ENCODE measurements around the gene GAP43.

Gene GAP43

GRCh38 chr3:115760716-115761115, 137.4 kb downstream of the GAP43 start:
- Histone ChIP-seq H3K9ac (no peak overlapping the region), H3K79me2 (ENCODE audit: insufficient read depth, low read depth) (no peaks in the 10 kb centered on the region)

GRCh38 chr3:115761927-115762305, 138.6 kb downstream of the GAP43 start:
- H3K4me3 ChIP-seq (IDR thresholded peaks at IDR 0.05; ENCODE audit: insufficient read depth, low read depth, low read length): no peak overlapping the region
- no peak overlapping the region for H3K9ac ChIP-seq
- H2AFZ ChIP-seq (ENCODE audit: low read depth): no peak overlapping the region
- H3K4me1 ChIP-seq (ENCODE audit: low read depth, poor library complexity, severe bottlenecking): no peaks in the 10 kb centered on the region
- H3K36me3 ChIP-seq (ENCODE audit: insufficient read depth): no peaks in the 10 kb centered on the region
- H3K79me2 ChIP-seq (ENCODE audit: insufficient read depth, low read depth): no peaks in the 10 kb centered on the region
- no peak overlapping the region for H3K4me2 ChIP-seq
- no peaks in the 10 kb centered on the region for H4K20me1 ChIP-seq (ENCODE audit: insufficient read depth)
- TF ChIP-seq CTCF (conservative IDR thresholded peaks at IDR 0.05; ENCODE audit: low read depth, low read length): no peak
- H3K27ac ChIP-seq: no peak overlapping the region
- no peaks in the 10 kb centered on the region for H3K27me3 ChIP-seq (ENCODE audit: insufficient read depth, low read depth)

More at GRCh38 chr3:115760716-115761115, 137.4 kb downstream of the GAP43 start:
- Histone ChIP-seq H3K27me3 (ENCODE audit: insufficient read depth, low read depth) (no peaks in the 10 kb centered on the region), H2AFZ (ENCODE audit: low read depth) (no peak overlapping the region), H3K27ac (no peak overlapping the region), H3K4me3 (IDR thresholded peaks at IDR 0.05; ENCODE audit: insufficient read depth, low read depth, low read length) (no peak overlapping the region), H4K20me1 (ENCODE audit: insufficient read depth) (no peaks in the 10 kb centered on the region), H3K4me1 (ENCODE audit: low read depth, poor library complexity, severe bottlenecking) (no peaks in the 10 kb centered on the region), H3K36me3 (ENCODE audit: insufficient read depth) (no peaks in the 10 kb centered on the region), H3K4me2 (no peak overlapping the region)
- TF ChIP-seq CTCF (conservative IDR thresholded peaks at IDR 0.05; ENCODE audit: low read depth, low read length): no peak

- no peaks in the 10 kb centered on the region for H3K4me1 ChIP-seq (ENCODE audit: low read depth, poor library complexity, severe bottlenecking)
- no peak for TF ChIP-seq CTCF (conservative IDR thresholded peaks at IDR 0.05; ENCODE audit: low read depth, low read length)
- H4K20me1 ChIP-seq (ENCODE audit: insufficient read depth): no peaks in the 10 kb centered on the region
- no peak overlapping the region for H3K27ac ChIP-seq
- H3K27me3 ChIP-seq (ENCODE audit: insufficient read depth, low read depth): no peaks in the 10 kb centered on the region
- H3K9ac ChIP-seq: no peak overlapping the region
- H3K79me2 ChIP-seq (ENCODE audit: insufficient read depth, low read depth): no peaks in the 10 kb centered on the region
- H2AFZ ChIP-seq (ENCODE audit: low read depth): no peak overlapping the region
- no peak overlapping the region for H3K4me2 ChIP-seq
- H3K36me3 ChIP-seq (ENCODE audit: insufficient read depth): no peaks in the 10 kb centered on the region
- no peak overlapping the region for H3K4me3 ChIP-seq (IDR thresholded peaks at IDR 0.05; ENCODE audit: insufficient read depth, low read depth, low read length)
Observed at GRCh38 chr3:115766587-115767482, 143.5 kb downstream of the GAP43 start.

GRCh38 chr3:115768661-115769060, 145.4 kb downstream of the GAP43 start:
- Histone ChIP-seq H3K4me2 (no peak overlapping the region), H4K20me1 (ENCODE audit: insufficient read depth) (no peaks in the 10 kb centered on the region), H3K36me3 (ENCODE audit: insufficient read depth) (no peaks in the 10 kb centered on the region), H3K27me3 (ENCODE audit: insufficient read depth, low read depth) (no peaks in the 10 kb centered on the region), H3K9ac (no peak overlapping the region), H3K79me2 (ENCODE audit: insufficient read depth, low read depth) (no peaks in the 10 kb centered on the region), H2AFZ (ENCODE audit: low read depth) (no peak overlapping the region), H3K4me3 (IDR thresholded peaks at IDR 0.05; ENCODE audit: insufficient read depth, low read depth, low read length) (no peak overlapping the region), H3K27ac (no peak overlapping the region), H3K4me1 (ENCODE audit: low read depth, poor library complexity, severe bottlenecking) (no peaks in the 10 kb centered on the region)
- TF ChIP-seq CTCF (conservative IDR thresholded peaks at IDR 0.05; ENCODE audit: low read depth, low read length): no peak

All from KMS-11 (cell line).